A673 (cell line): ENCODE measurements around the gene PAQR4. TPM values are rescaled to one million over a fixed set of nuclear protein-coding genes. Genes with fewer than 3 reads are reported as not detected.

Experiments
- BruUV-seq: library from RNA; stranded (reverse); fragments of 400-500 nt; replicated peaks from 2 replicates; lab custom pipeline; 2021; lab: Mats Ljungman, UMichigan
- CTCF ChIA-PET: fragments of 300-600 bp; sonication (Branson Sonifier 250); formaldehyde crosslinking; loops from one replicate; lab custom pipeline; 2022; ENCODE audit warnings: antibody characterized with exemption; lab: Charles Lee
- POLR2A ChIA-PET: fragments of 300-600 bp; sonication (Branson Sonifier 250); formaldehyde crosslinking; loops from one replicate; lab custom pipeline; 2022; ENCODE audit warnings: antibody characterized with exemption; ENCODE audit not compliant: low non-redundant PET; lab: Charles Lee
- DNase-seq: peaks from one replicate; pipeline ENCODE4 v3.0.0-alpha.2; 2015; ENCODE audit warnings: low spot score
- H3K27ac ChIP-seq: fragments of 200-600 bp; sonication (generic); 2 replicates; pipeline ENCODE4 v1.5.1; 2016; ENCODE audit warnings: mixed run types, low read depth, mild to moderate bottlenecking, mixed read lengths, antibody characterized with exemption, low read length; ENCODE audit not compliant: poor library complexity, severe bottlenecking
- H3K27me3 ChIP-seq: fragments of 200-600 bp; sonication (generic); replicated peaks from 2 replicates; pipeline ENCODE4 v1.6.1; 2017; ENCODE audit warnings: mixed run types, low read depth, mild to moderate bottlenecking, mixed read lengths, antibody characterized with exemption, low read length; ENCODE audit not compliant: insufficient read depth, poor library complexity
- H3K36me3 ChIP-seq: fragments of 200-600 bp; sonication (generic); 2 replicates; pipeline ENCODE4 v1.6.1; 2016; ENCODE audit warnings: mixed run types, mild to moderate bottlenecking, mixed read lengths, antibody characterized with exemption, low read length; ENCODE audit not compliant: insufficient read depth, poor library complexity, severe bottlenecking
- H3K4me1 ChIP-seq: fragments of 200-600 bp; sonication (generic); 2 replicates; pipeline ENCODE4 v1.6.1; 2017; ENCODE audit warnings: mixed run types, mild to moderate bottlenecking, mixed read lengths, antibody characterized with exemption, low read length; ENCODE audit not compliant: insufficient read depth, poor library complexity, severe bottlenecking
- H3K4me3 ChIP-seq: fragments of 200-600 bp; sonication (generic); 2 replicates; pipeline ENCODE4 v1.5.1; 2016; ENCODE audit warnings: low read depth, mixed run types, mild to moderate bottlenecking, mixed read lengths, low read length; ENCODE audit not compliant: poor library complexity, severe bottlenecking
- H3K9me3 ChIP-seq: fragments of 200-600 bp; sonication (generic); 2 replicates; pipeline ENCODE4 v1.6.1; 2016; ENCODE audit warnings: mixed run types, low read depth, mild to moderate bottlenecking, mixed read lengths, antibody characterized with exemption, low read length; ENCODE audit not compliant: poor library complexity, severe bottlenecking
- CTCF ChIP-seq: fragments of 300-800, 200-600 bp; sonication (generic); conservative IDR thresholded peaks from 2 replicates; pipeline ENCODE4 v1.5.1; 2017; ENCODE audit warnings: low read depth, mild to moderate bottlenecking, antibody characterized with exemption, low read length, moderate library complexity, mixed read lengths
- EZH2 ChIP-seq: fragments of 200-600 bp; sonication (generic); IDR thresholded peaks from 2 replicates; pipeline ENCODE4 v1.6.1; 2017; ENCODE audit warnings: borderline replicate concordance, low read depth, mild to moderate bottlenecking, mixed read lengths, antibody characterized with exemption, low read length; ENCODE audit not compliant: poor library complexity, severe bottlenecking
- intact Hi-C: fragments of 100-400 bp; cut with micrococcal nuclease; formaldehyde crosslinking; loops from one replicate; pipeline ENCODE4 v1.10.0; 2022; ENCODE audit not compliant: unreplicated experiment
- total RNA-seq: library from RNA; stranded (reverse); gene quantifications from 2 replicates; pipeline ENCODE4 v1.2.3, GENCODE V29; 2021

Gene PAQR4
- total RNA-seq, 1 experiment from 2014 or later = 46.5 TPM

GRCh38 chr16:3022684-3023414, 53.7 kb downstream of the PAQR4 start:
- intact Hi-C loops = no loop called here
- H3K36me3 ChIP-seq = peaks cover 3% of the 10 kb centered on the region
- DNase-seq = peak; percentile 37

More at GRCh38 chr16:3022684-3023414, 53.7 kb downstream of the PAQR4 start:
- peaks cover 29% of the 10 kb centered on the region for H3K4me1 ChIP-seq
- ChIA-PET POLR2A (no interaction called here), CTCF (interaction anchor here (1.1 to 2.9 kb wide), 2 partner anchors 9 to 19 kb away, joined by 3 to 9 read pairs; no protein-coding TSS in a partner anchor)
- peak overlapping the region; percentile 97 for H3K27ac ChIP-seq
- H3K9me3 ChIP-seq = no peaks in the 10 kb centered on the region
- BruUV-seq = TSS peak; percentile 90
- H3K4me3 ChIP-seq = peak overlapping the region; percentile 71
- H3K27me3 ChIP-seq = no peaks in the 10 kb centered on the region
- TF ChIP-seq EZH2 = no peak
- TF ChIP-seq CTCF = no peak

Other genes starting within 250 kb of the PAQR4 start
- 1.3 and 3.0 TPM in 2 replicates for gene PRSS27, start 249.1 kb upstream of the PAQR4 start, total RNA-seq
- gene SRRM2, start 216.7 kb upstream of the PAQR4 start, total RNA-seq = 642 and 651 TPM in 2 replicates
- gene ELOB, start 192.1 kb upstream of the PAQR4 start, total RNA-seq = 188 and 206 TPM in 2 replicates
- not detected in 2 replicates for gene PRSS33, start 181.8 kb upstream of the PAQR4 start, total RNA-seq
- gene PRSS41, start 170.9 kb upstream of the PAQR4 start, total RNA-seq = not detected in 2 replicates
- gene PRSS21, start 152.1 kb upstream of the PAQR4 start, total RNA-seq = not detected in 2 replicates
- gene ZG16B, start 139.0 kb upstream of the PAQR4 start, total RNA-seq = not detected in 2 replicates
- not detected in 2 replicates for gene PRSS22, start 111.2 kb upstream of the PAQR4 start, total RNA-seq
- 23.9 and 28.5 TPM in 2 replicates for gene FLYWCH2, start 86.1 kb upstream of the PAQR4 start, total RNA-seq
- gene FLYWCH1, start 57.4 kb upstream of the PAQR4 start, total RNA-seq = 46.8 and 47.0 TPM in 2 replicates
- gene KREMEN2, start 5.1 kb upstream of the PAQR4 start, total RNA-seq = 0.49 and 1.6 TPM in 2 replicates
- 120 and 128 TPM in 2 replicates for gene PKMYT1, start 11.1 kb downstream of the PAQR4 start, total RNA-seq
- gene CLDN9, start 43.6 kb downstream of the PAQR4 start, total RNA-seq = not detected in 2 replicates
- gene CLDN6, start 48.8 kb downstream of the PAQR4 start, total RNA-seq = 0.21 and 0.31 TPM in 2 replicates
- gene TNFRSF12A, start 51.0 kb downstream of the PAQR4 start, total RNA-seq = 23.7 and 39.5 TPM in 2 replicates
- gene HCFC1R1, start 54.6 kb downstream of the PAQR4 start, total RNA-seq = 46.6 and 51.4 TPM in 2 replicates
- 52.5 and 59.3 TPM in 2 replicates for gene THOC6, start 54.7 kb downstream of the PAQR4 start, total RNA-seq
- gene BICDL2, start 67.6 kb downstream of the PAQR4 start, total RNA-seq = not detected in 2 replicates
- 0.80 and 1.3 TPM in 2 replicates for gene MMP25, start 77.2 kb downstream of the PAQR4 start, total RNA-seq
- gene IL32, start 96.3 kb downstream of the PAQR4 start, total RNA-seq = 4.5 and 7.7 TPM in 2 replicates
- not detected in 2 replicates for gene ZSCAN10, start 129.9 kb downstream of the PAQR4 start, total RNA-seq
- gene ZNF205, start 143.2 kb downstream of the PAQR4 start, total RNA-seq = 16.8 and 19.0 TPM in 2 replicates
- 16.0 and 16.1 TPM in 2 replicates for gene ZNF213, start 165.7 kb downstream of the PAQR4 start, total RNA-seq
- gene OR1F1, start 218.9 kb downstream of the PAQR4 start, total RNA-seq = not detected in 2 replicates